Osteocyte (in vitro differentiated cells): Measurements from ENCODE around the gene PLCB1. TPM values are rescaled to one million over a fixed set of nuclear protein-coding genes. Genes with fewer than 3 reads are reported as not detected.

Experiments used
- DNase-seq: peaks from one replicate; pipeline ENCODE4 v3.0.0; 2021; ENCODE audit warnings: mixed read lengths; ENCODE audit not compliant: unreplicated experiment; ENCODE audit errors: extremely low spot score
- H3K27ac Mint-ChIP-seq: one replicate; pipeline ENCODE4 v1.8.0; 2021; ENCODE audit warnings: mild to moderate bottlenecking, mixed read lengths; ENCODE audit not compliant: unreplicated experiment
- H3K27me3 Mint-ChIP-seq: one replicate; pipeline ENCODE4 v1.8.0; 2021; ENCODE audit warnings: mixed read lengths; ENCODE audit not compliant: unreplicated experiment
- H3K36me3 Mint-ChIP-seq: one replicate; pipeline ENCODE4 v1.8.0; 2021; ENCODE audit warnings: mixed read lengths; ENCODE audit not compliant: unreplicated experiment
- H3K4me1 Mint-ChIP-seq: one replicate; pipeline ENCODE4 v1.8.0; 2021; ENCODE audit warnings: mixed read lengths; ENCODE audit not compliant: unreplicated experiment
- H3K4me3 Mint-ChIP-seq: one replicate; pipeline ENCODE4 v1.8.0; 2021; ENCODE audit warnings: mild to moderate bottlenecking, moderate library complexity, mixed read lengths; ENCODE audit not compliant: unreplicated experiment
- H3K9me3 Mint-ChIP-seq: one replicate; pipeline ENCODE4 v1.8.0; 2021; ENCODE audit warnings: mixed read lengths; ENCODE audit not compliant: unreplicated experiment
- total RNA-seq: library from RNA; stranded (reverse); gene quantifications from 2 replicates; pipeline ENCODE4 v1.2.1, GENCODE V29; 2021
- TF ChIP-seq, protein P1 (sequence below): fragments of 200-600 bp; sonication (generic); IDR thresholded peaks from 2 replicates; pipeline ENCODE4 v1.5.0; 2021; ENCODE audit warnings: antibody characterized with exemption, mild to moderate bottlenecking, moderate library complexity

PLCB1 gene
- total RNA-seq, 1 donor from 2014 or later: 33.3 TPM

DNA sequence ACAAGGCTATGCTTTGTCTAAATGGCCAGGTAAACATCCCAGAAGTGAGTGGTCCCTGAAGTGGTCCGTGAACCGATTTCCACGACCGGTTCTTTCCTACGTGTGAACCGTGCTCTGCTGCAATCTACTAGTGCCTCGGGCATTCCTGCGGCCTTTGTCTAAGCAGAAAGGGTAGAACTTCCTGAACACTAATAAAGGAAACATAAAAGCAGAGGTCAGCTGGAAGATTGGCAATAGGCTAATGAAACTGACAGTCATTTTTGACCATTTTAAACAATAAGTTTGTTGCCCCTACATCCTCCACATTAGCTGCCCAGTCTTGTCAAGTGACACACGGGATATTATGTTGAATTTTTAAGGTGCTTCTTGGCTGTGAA is 410.0 kb downstream of the PLCB1 start:
- H3K9me3 Mint-ChIP-seq: peaks cover 7% of the 10 kb centered on the region
- H3K27me3 Mint-ChIP-seq: no peaks in the 10 kb centered on the region
- no peaks in the 10 kb centered on the region for H3K36me3 Mint-ChIP-seq
- H3K4me1 Mint-ChIP-seq: peaks cover 16% of the 10 kb centered on the region
- H3K27ac Mint-ChIP-seq: peak overlapping the region; percentile 55
- TF ChIP-seq, protein P1, sequence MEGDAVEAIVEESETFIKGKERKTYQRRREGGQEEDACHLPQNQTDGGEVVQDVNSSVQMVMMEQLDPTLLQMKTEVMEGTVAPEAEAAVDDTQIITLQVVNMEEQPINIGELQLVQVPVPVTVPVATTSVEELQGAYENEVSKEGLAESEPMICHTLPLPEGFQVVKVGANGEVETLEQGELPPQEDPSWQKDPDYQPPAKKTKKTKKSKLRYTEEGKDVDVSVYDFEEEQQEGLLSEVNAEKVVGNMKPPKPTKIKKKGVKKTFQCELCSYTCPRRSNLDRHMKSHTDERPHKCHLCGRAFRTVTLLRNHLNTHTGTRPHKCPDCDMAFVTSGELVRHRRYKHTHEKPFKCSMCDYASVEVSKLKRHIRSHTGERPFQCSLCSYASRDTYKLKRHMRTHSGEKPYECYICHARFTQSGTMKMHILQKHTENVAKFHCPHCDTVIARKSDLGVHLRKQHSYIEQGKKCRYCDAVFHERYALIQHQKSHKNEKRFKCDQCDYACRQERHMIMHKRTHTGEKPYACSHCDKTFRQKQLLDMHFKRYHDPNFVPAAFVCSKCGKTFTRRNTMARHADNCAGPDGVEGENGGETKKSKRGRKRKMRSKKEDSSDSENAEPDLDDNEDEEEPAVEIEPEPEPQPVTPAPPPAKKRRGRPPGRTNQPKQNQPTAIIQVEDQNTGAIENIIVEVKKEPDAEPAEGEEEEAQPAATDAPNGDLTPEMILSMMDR: no peak
- no peak overlapping the region for H3K4me3 Mint-ChIP-seq
- DNase-seq: no peak

DNA sequence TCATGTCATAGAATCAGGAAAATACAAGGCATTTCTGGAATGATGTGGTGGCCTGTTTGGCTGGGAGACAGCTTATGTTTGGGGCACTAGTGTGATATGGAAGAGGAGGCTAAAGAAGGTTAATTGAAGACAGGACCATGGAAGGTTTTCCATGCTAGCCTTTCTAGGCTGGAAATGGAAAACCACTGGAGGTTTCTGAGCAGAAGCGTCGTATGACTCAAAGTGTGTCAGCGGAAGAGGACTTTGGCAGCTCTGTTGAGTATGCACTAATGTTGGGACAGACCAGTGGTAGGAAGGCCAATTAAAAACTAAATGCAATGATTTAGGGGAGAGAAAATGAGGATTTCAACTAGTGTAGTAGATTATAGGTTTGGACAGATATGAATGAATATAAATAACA is 413.1 kb downstream of the PLCB1 start:
- Mint-ChIP-seq H3K4me1 (peaks cover 16% of the 10 kb centered on the region), H3K27me3 (no peaks in the 10 kb centered on the region), H3K27ac (no peak overlapping the region), H3K9me3 (peaks cover 7% of the 10 kb centered on the region), H3K4me3 (no peak overlapping the region), H3K36me3 (no peaks in the 10 kb centered on the region)
- no peak for DNase-seq
- TF ChIP-seq, protein P1: no peak

DNA sequence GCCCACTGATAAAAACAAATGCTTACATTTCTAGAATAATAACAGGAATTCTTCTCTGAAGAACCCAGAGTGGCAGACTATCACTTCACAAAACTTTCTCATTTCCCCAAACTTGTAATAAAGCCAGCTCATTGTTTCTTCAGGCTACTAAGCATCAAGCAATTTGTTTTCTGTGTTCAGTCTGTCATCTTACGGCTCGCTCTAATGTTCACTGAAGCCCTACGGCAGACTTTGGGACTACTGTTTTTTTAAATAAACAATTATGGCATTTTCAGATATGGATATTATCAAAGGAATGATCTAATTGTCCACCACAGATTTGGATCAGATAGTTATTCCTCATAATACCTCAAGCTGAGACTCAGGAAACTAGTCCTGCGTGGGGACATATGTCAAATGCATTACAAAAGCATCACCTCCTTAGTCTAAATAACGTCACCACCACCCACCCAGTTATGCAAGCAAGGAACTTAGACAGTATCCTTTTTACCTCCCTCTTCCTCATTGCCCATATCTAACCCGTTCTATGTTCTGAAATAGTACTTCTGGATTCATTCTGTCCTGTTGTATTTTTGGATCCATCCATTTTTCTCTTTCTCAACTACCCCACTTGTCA is 415.1 kb downstream of the PLCB1 start:
- H3K36me3 Mint-ChIP-seq: no peaks in the 10 kb centered on the region
- H3K27me3 Mint-ChIP-seq: no peaks in the 10 kb centered on the region
- H3K4me3 Mint-ChIP-seq: no peak overlapping the region
- no peak overlapping the region for H3K27ac Mint-ChIP-seq
- H3K4me1 Mint-ChIP-seq: peaks cover 7% of the 10 kb centered on the region
- no peak for DNase-seq
- peaks cover 7% of the 10 kb centered on the region for H3K9me3 Mint-ChIP-seq
- TF ChIP-seq, protein P1: no peak

DNA sequence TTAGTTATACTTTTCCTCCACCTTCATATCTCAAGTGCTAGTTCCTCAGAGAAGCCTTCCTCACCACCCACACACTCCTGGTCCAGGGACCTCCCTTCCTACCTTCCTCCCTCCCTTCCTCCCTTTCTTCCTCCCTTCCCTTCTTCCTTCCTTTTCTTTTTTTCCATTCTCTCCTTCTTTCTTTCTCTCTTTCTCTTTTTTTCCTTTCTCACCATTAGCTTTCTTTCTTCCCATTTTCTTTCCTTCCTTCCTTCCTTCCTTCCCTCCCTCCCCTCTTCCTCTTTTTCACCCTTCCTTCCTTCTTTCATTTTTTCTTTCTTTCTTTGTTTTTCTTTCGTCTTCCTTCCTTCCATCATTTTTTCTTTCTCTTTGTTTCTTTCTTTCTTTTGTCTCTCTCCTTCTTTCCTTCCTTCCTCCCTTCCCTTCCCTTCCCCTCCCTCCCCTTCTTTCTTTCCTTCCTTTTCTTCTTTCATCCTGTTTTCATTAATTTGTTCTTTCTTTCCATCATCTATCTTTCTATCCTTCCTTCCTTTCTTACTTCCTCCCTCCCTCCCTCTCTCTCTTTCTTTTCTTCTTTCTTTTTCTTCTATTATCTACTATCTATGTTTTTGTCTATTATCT is 416.0 kb downstream of the PLCB1 start:
- no peaks in the 10 kb centered on the region for H3K27me3 Mint-ChIP-seq
- DNase-seq: no peak
- no peaks in the 10 kb centered on the region for H3K36me3 Mint-ChIP-seq
- H3K27ac Mint-ChIP-seq: no peak overlapping the region
- H3K4me1 Mint-ChIP-seq: no peaks in the 10 kb centered on the region
- TF ChIP-seq, protein P1: no peak
- no peak overlapping the region for H3K4me3 Mint-ChIP-seq
- H3K9me3 Mint-ChIP-seq: peaks cover 7% of the 10 kb centered on the region

DNA sequence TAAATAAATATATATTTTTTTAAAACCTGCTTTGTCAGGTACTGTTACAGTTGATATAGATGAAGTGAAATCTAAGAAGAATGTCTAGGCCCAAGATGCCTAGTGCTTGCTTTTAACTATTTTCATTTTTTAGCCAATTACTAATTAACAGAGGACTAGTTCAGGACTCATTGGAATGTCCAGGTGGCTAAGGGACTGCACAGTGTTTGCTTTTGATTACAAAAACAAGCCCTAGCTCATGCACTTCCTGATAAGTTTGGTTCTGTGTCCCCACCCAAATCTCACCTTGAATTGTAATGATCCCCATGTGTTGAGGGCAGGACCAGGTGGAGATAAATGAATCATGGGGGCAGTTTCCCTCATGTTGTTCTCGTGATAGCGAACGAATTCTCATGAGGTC is 417.1 kb downstream of the PLCB1 start:
- DNase-seq: no peak
- H3K4me1 Mint-ChIP-seq: no peaks in the 10 kb centered on the region
- H3K36me3 Mint-ChIP-seq: no peaks in the 10 kb centered on the region
- no peak overlapping the region for H3K4me3 Mint-ChIP-seq
- H3K27ac Mint-ChIP-seq: no peak overlapping the region
- TF ChIP-seq, protein P1: no peak
- H3K9me3 Mint-ChIP-seq: peaks cover 7% of the 10 kb centered on the region
- no peaks in the 10 kb centered on the region for H3K27me3 Mint-ChIP-seq
